Adipocyte (in vitro differentiated cells): Measurements from ENCODE around the gene RPS6KA2.

Experiments
- DNase-seq: peaks from one replicate; pipeline ENCODE4 v3.0.0-alpha.2; 2015; ENCODE audit warnings: low read depth
- H3K27me3 ChIP-seq: replicated peaks from 2 replicates; pipeline ENCODE4 v1.7.0; 2013; ENCODE audit warnings: mild to moderate bottlenecking, low read length, moderate library complexity; ENCODE audit not compliant: control insufficient read depth, insufficient read depth
- H3K36me3 ChIP-seq: 2 replicates; pipeline ENCODE4 v1.7.0; 2013; ENCODE audit warnings: low read length, mild to moderate bottlenecking, moderate library complexity; ENCODE audit not compliant: control insufficient read depth, insufficient read depth, severe bottlenecking
- H3K4me1 ChIP-seq: 2 replicates; pipeline ENCODE4 v1.7.0; 2013; ENCODE audit warnings: mild to moderate bottlenecking, low read length, moderate library complexity; ENCODE audit not compliant: control insufficient read depth, insufficient read depth
- H3K4me3 ChIP-seq: 2 replicates; pipeline ENCODE4 v1.7.0; 2013; ENCODE audit warnings: mild to moderate bottlenecking, low read length, moderate library complexity
- H3K9ac ChIP-seq: 2 replicates; pipeline ENCODE4 v1.7.0; 2013; ENCODE audit warnings: mild to moderate bottlenecking, low read length, moderate library complexity
- H3K9me3 ChIP-seq: 2 replicates; pipeline ENCODE4 v1.7.0; 2013; ENCODE audit warnings: mild to moderate bottlenecking, low read length, moderate library complexity; ENCODE audit not compliant: control insufficient read depth

Gene RPS6KA2

DNA sequence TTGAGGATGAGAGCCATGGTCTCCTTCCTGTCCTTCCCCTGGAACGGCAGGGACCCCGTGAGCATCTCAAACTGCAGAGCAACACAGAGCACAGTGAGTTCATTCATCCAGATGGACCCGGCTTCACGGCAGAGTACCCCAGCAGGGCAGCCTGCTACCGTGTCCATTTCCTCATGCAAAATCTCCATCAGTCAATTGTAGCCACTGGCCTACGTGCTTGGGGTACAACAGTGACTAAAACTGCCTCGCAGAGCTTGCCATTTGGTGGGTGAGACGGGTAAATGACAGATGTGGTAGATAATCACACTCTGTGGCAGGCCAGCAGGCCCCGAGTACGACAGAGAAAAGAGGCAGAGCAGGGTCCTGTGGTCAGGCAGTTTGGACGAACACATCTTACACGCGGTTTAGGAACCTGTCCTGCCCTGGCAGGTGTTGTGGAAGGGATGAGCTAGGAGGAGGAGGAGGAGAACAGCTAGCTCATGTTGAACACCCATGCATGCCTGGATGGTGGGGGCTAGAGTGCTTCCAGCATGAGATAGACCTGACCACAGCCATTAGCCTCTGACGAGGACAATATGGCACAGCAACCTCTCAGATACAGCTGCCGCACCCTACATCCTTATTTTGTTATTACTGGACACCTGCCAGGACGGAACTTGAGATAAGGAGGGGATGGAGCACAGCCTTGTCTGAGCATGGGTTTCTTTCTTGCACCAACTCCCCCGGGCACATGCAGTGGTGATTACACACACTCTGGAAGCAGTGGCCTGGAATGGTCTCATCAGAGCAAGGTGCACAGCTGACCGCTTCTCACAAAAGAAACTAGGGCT lies 136.2 kb downstream of the RPS6KA2 start:
- H3K27me3 ChIP-seq, result no peaks in the 10 kb centered on the region
- no peak overlapping the region for H3K9ac ChIP-seq
- no peaks in the 10 kb centered on the region for H3K9me3 ChIP-seq
- H3K4me3 ChIP-seq, result no peak overlapping the region
- H3K4me1 ChIP-seq, result no peaks in the 10 kb centered on the region
- peak; percentile 19 for DNase-seq
- peaks cover 77% of the 10 kb centered on the region for H3K36me3 ChIP-seq

DNA sequence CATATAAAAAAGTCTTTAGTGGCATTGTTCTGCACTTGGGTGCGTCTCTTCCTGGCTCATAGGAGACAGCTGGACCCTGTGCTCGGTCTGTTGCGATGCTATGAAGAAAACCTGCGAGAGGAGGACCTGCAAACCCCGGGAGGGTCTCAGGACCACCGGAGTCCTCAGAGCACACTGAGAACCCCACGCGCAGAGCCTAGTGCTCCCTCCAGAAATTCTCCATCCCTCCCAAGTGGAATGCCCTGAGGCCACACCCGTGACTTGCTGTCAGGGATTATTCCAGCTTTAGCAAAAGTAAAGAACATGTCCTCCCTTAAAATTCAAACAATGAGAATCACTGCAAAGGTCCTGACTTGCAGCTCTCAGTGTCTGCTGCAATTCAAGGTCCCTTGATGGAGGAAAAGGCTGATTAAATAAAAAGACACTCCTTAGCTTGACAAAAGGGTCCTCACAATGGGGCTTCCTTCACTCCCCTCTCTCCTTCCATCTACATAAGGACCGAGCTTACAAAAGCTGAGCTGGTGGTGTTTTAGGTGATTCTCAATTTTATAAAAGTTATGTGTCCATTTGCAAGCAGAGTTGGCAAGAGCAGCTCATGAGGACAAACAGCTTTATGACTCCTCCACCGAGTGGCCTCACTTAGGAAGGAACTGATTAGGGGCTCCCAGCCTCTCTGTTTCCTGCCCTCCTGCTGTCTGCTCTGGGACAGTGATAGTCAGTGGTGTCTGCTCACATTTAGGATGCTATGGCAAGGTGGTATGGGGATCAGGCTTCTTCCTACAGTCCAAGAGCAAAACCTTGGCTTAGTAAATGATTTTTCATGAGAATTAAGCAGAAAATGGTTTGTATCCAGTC lies 137.5 kb downstream of the RPS6KA2 start:
- Histone ChIP-seq H3K9ac (no peak overlapping the region), H3K9me3 (no peaks in the 10 kb centered on the region), H3K36me3 (peaks cover 76% of the 10 kb centered on the region), H3K4me1 (no peaks in the 10 kb centered on the region), H3K27me3 (no peaks in the 10 kb centered on the region), H3K4me3 (no peak overlapping the region)
- DNase-seq, result no peak

DNA sequence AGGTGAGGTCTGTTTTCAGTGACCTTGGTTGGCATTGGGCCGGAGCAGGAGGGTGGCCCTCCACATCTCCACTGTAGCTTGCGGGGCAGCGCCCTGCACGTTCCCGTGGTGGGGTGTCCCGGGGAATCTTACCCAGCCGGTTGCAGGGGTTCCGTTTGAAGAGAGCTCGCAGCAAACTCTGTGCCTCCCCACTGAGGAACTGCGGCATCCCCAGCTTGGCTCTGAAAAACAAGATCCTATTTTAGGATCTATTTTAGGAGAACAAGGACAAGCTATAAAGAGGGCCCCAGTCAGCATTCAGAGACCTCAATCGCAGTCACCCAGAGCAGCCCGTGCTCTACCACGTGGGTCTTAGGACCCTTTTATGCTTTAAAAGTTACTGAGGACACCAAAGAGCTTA lies 138.3 kb downstream of the RPS6KA2 start:
- Histone ChIP-seq H3K9me3 (no peaks in the 10 kb centered on the region), H3K9ac (no peak overlapping the region)

DNA sequence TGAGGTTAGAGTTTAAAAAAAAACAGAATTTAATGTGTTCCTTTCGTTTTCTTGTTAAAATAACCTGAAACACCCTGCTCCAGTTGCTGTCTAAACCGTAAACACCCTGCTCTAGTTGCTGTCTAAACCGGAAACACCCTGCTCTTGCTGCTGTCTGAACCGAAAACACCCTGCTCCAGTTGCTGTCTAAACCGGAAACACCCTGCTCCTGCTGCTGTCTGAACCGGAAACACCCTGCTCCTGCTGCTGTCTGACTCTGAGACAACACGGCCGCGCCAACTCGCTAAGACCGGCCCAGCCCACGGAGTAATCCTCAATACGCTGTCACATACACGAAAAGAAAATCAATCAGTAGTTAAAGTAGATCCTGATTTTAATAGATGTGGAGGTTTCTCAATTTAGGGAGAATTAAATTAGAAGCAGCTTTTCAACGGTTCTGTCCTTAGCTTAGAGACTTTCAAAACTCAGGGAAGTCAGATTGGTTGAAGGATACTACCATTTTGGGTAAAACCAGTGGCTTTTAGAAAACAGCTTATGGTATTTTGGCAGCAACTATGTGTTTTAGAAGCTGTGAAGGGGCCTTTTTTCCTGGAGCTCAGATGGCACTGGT lies 138.9 kb downstream of the RPS6KA2 start:
- DNase-seq, result no peak
- no peaks in the 10 kb centered on the region for H3K4me1 ChIP-seq

More for the DNA sequence above, 138.3 kb downstream of the RPS6KA2 start:
- H3K27me3 ChIP-seq, result no peaks in the 10 kb centered on the region
- H3K4me3 ChIP-seq, result no peak overlapping the region
- no peak for DNase-seq
- H3K4me1 ChIP-seq, result no peaks in the 10 kb centered on the region
- H3K36me3 ChIP-seq, result peaks cover 76% of the 10 kb centered on the region

DNA sequence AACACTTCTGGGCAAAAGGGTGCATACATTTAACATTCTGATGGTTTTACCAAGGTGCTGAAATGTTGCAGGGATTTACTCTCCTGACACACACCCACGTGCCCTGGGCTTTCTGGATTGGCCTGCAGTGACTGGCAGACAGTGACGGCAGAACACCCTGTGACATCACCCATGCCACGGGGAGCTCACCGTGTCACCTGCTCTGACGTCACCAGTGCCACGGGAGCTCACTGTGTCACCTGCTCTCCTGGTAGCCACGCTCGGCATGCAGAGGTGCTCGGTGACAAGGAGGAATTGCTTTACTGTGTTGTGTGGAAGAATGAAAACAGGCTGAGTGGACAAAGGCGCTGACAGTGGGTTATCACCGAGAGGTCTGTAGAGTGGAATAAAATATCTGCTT lies 139.9 kb downstream of the RPS6KA2 start:
- H3K36me3 ChIP-seq, result peaks cover 78% of the 10 kb centered on the region
- no peak for DNase-seq
- H3K4me1 ChIP-seq, result no peaks in the 10 kb centered on the region
- H3K27me3 ChIP-seq, result no peaks in the 10 kb centered on the region
- no peaks in the 10 kb centered on the region for H3K9me3 ChIP-seq
- H3K4me3 ChIP-seq, result no peak overlapping the region
- no peak overlapping the region for H3K9ac ChIP-seq

More for the DNA sequence above, 138.9 kb downstream of the RPS6KA2 start:
- H3K36me3 ChIP-seq, result peaks cover 74% of the 10 kb centered on the region
- H3K4me3 ChIP-seq, result no peak overlapping the region
- H3K9ac ChIP-seq, result no peak overlapping the region
- H3K27me3 ChIP-seq, result no peaks in the 10 kb centered on the region
- H3K9me3 ChIP-seq, result no peaks in the 10 kb centered on the region

DNA sequence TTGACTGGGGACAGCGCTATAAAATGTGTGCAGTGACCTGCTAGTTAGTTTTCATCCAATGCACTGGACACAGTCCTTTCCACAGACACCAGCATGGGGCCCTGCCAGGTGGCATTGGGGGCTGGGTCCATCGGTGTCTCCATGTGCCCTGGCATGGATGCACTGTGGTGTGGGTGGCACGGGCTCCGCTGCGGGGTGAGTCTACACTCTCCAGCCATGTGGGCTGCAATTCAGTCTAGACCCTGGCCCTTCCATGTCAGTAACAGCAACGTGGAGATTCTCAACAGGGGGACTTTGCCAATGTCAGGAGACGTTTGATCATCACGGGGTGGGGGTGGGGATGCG lies 140.5 kb downstream of the RPS6KA2 start:
- Histone ChIP-seq H3K27me3 (no peaks in the 10 kb centered on the region), H3K36me3 (peaks cover 81% of the 10 kb centered on the region), H3K4me3 (no peak overlapping the region), H3K9me3 (no peaks in the 10 kb centered on the region), H3K9ac (no peak overlapping the region), H3K4me1 (no peaks in the 10 kb centered on the region)
- no peak for DNase-seq

DNA sequence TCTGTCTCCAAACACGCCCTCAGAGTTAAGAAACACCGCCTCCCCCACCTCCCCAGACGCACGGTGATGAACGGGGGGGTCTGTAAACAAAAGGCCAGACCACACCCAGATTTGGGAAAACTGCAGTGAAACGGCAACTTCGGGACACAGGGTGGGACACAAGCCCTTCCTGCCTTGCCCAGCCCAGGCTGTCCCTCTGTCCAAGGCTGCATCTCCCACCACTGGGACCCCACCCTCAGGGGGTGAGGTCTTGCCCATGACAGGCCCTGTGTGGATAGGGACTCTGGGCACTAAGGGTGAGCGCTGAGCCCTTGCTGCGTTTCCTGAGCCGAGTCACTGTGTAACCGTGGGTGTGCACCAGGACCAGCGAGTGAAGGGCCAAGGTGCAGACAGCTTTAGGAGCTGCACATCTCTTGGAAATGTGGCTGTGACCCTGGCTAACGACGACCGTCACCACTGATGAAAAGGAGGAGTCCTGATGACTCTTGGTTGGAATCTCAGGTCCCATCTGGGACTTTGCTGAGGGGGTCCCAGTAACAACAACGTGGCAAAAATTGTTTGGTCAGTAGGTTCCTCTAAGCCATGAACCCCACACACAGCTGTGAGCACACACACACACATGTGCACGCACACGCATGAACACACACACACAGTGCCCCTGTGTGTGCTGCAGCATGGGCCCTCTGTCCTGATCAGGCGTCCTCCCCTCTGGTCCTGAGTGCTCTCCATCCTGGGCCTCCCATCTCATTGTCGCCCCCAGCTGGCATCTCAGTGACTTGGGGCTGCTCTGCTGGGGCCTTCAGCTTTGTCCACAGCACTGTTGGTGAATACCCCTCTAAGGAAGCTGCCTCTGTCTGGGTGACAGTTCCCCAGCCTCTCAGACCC lies 141.2 kb downstream of the RPS6KA2 start:
- no peak for DNase-seq
- Histone ChIP-seq H3K4me1 (no peaks in the 10 kb centered on the region), H3K36me3 (peaks cover 78% of the 10 kb centered on the region), H3K9me3 (no peaks in the 10 kb centered on the region), H3K27me3 (no peaks in the 10 kb centered on the region), H3K4me3 (no peak overlapping the region), H3K9ac (no peak overlapping the region)

DNA sequence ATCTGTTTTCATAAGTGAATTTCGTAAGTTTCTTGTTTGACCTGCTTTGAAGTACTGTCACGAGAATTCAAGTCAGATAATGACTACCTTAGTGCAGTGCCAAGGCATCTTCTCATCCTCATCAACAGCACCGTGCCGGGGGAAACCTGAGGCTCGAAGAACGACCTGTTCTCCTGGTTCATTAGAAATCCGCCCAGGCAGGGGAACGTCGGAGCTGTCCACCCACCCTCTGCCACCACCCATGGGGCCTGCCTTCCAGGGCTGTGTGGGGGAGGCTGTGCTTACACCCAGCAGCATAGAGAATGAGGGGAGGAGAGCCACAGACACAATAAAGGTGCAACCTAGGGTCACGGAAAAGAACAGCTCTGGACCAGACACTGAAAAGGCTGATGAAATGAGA lies 142.2 kb downstream of the RPS6KA2 start:
- Histone ChIP-seq H3K9me3 (no peaks in the 10 kb centered on the region), H3K27me3 (no peaks in the 10 kb centered on the region), H3K4me1 (no peaks in the 10 kb centered on the region), H3K36me3 (peaks cover 72% of the 10 kb centered on the region), H3K4me3 (no peak overlapping the region), H3K9ac (no peak overlapping the region)
- no peak for DNase-seq

DNA sequence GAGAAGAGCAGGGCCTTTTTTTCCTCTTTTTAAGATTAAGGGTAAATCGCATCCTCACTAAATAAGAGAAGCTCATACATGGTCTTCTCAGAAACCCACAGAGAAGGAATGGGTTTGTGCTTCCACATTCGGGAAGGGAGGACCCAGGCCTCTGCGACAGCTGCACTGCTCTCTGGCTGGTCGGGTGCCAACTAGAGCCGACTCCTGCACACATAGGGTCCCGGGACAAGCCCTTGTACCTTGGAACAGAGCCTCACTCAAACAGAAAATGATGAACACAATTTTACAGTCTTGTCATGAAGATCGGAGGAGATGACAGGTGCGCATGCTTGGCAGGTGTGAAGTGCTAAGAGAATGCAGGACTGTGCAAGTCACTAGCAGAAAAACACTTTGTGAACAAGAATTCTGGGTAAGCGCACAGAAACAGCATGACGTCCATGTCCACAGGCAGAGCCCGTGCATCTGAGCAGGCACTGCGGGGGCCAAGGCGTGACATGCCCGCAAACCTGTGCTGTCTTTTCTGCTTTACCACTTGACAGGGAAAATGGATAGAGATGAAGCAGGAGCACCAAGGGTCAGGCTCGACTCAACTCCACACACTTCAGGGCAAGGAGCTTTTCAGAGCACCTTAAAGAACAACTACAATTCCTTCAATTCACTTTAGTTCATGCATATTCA lies 143.3 kb downstream of the RPS6KA2 start:
- no peak for DNase-seq
- no peak overlapping the region for H3K4me3 ChIP-seq
- no peak overlapping the region for H3K9ac ChIP-seq
- no peaks in the 10 kb centered on the region for H3K27me3 ChIP-seq
- peaks cover 77% of the 10 kb centered on the region for H3K36me3 ChIP-seq
- H3K4me1 ChIP-seq, result no peaks in the 10 kb centered on the region
- no peaks in the 10 kb centered on the region for H3K9me3 ChIP-seq

DNA sequence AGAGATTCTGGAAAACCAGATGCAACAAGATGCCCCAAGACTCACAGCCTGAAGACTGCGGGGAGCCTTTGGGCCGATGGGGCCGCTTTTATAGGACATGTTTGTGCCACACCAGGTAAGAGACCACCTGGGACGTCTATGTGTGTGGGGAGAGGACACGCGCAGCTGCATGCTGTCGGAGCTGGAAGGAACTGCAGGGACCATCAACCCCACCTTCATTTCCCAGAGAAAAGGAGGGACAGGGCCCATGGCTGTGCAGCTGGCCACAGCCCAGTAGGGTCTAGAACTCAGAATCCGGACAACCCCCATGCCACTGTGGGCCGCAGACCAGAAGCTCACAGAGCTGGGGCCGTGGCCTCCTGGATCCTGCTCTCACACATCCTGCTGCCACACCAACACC lies 144.0 kb downstream of the RPS6KA2 start:
- Histone ChIP-seq H3K9ac (no peak overlapping the region), H3K4me1 (no peaks in the 10 kb centered on the region), H3K4me3 (no peak overlapping the region), H3K9me3 (no peaks in the 10 kb centered on the region), H3K36me3 (peaks cover 79% of the 10 kb centered on the region), H3K27me3 (no peaks in the 10 kb centered on the region)
- DNase-seq, result no peak
